Stimulated activated CD4-positive, alpha-beta T cell treated with anti-CD3 and anti-CD28 coated beads, Interleukin-4, amount 100 ng/mL, for 48 hours (primary cell): Measurements from ENCODE around the gene DCUN1D1.

Source experiments
- DNase-seq, 2 donors: peaks; one replicate each; pipeline ENCODE4 v3.0.0-alpha.2; 2020; ENCODE audit warnings: low read depth in 2 of 2

The DCUN1D1 gene

GRCh38 chr3:182972387-182972786 lies 8.0 kb downstream of the DCUN1D1 start:
- DNase-seq = no peak

DNA sequence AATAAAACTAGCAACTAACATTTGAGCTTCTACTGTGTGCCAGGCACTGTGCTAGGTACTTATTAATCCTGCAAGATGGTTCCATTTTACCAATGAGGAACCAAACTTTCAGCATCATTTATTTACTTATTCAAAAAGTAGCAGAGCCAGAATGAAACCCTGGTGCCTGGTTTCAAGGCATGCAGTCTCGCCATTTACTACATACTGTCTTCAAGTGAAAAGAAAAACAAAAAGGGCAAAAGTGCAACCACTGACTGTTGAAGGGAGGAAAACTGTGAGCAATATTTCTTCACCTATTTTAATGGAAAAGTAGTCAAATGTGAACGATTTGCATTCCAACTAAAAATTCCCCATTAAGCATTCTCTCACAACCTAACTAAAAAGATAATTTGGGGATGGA lies 8.7 kb downstream of the DCUN1D1 start:
- no peak for DNase-seq

- DNase-seq = no peak
Measured at GRCh38 chr3:182970811-182971418, 9.4 kb downstream of the DCUN1D1 start.

GRCh38 chr3:182969853-182970252 lies 10.5 kb downstream of the DCUN1D1 start:
- DNase-seq = no peak

DNA sequence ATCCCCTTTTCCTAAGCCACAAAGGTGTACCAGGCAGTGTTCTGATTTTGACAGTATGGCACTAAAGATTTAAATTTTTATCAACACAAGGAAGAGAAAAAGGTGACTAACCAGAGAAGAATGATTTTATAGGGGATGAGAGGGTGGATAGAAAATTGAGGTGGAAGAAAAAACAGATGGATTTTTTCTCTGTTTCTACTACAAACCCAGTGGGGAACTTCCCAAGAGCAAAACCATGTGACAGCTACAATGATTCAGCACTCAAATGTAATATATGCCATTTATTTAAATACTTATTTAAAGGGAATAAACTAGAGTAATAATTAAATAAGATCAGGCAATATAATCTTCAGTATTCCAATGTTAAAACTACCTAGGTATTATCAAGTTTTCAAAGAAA lies 11.1 kb downstream of the DCUN1D1 start:
- no peak for DNase-seq

DNA sequence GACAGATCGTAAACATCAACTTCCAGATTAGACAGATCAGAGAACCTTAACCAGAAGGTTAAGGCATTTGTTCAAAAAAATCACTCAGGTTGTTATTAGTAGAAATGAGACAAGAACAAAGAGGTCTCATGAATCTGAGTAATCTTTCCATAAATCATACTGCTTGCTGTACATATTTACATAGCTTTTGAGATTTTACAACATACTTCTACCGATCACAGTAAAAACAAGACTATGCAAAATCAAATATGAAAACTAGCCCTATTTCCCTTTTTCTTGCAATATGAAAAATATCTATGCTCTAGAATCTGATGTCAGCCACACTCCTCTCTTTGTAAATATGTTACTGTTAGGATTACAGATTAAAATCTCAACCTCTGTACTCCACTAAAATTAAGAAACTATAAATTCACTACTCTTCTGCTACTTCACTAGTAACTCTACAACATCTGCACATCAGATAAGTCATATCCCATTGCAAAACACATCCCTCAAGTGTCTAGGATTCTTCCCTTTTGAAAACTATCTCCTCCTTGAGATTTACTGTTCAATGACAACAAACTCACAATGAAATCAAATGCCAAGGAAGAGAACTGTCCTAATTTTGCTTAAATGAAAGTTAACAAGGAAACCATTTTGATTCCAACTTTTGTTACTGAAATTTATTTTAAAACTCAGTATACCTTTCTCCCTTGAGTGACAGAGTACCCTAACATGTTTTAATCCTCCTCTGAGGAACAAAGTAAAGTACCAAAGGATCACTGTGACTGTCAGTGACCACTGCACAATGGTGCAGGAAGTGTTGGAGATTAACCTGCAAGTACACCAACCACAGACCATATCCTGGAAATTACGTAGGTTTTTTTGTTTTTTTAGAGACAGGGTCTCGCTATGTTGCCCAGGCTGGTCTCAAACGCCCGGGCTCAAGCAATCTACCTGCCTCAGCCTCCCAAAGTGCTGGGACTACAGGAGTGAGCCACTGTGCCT lies 12.8 kb downstream of the DCUN1D1 start:
- no peak for DNase-seq

GRCh38 chr3:182965861-182966366 lies 14.4 kb downstream of the DCUN1D1 start:
- DNase-seq = no peak

GRCh38 chr3:182964179-182964578 lies 16.2 kb downstream of the DCUN1D1 start:
- DNase-seq = no peak

DNA sequence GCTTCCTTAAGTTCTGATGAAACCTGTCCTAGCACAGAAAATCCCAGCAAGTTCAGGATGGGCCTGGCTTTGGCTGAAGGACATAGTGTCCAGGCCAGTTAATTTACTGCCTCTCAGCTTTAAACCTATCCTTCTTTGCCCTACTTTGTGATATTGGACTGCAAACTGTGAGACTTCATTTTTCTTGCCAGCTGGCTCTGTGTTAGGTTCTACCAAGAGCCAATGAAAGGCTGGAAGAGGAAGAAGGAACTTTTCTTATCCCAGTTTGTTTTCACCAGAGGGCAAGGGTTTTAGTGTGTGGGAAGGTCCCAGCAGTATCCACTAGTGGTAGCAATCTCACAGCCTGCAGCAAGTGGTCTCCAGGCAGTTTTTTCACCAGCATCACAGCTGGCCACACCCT lies 18.2 kb downstream of the DCUN1D1 start:
- no peak for DNase-seq

GRCh38 chr3:182959474-182960350 lies 20.6 kb downstream of the DCUN1D1 start:
- DNase-seq = no peak

DNA sequence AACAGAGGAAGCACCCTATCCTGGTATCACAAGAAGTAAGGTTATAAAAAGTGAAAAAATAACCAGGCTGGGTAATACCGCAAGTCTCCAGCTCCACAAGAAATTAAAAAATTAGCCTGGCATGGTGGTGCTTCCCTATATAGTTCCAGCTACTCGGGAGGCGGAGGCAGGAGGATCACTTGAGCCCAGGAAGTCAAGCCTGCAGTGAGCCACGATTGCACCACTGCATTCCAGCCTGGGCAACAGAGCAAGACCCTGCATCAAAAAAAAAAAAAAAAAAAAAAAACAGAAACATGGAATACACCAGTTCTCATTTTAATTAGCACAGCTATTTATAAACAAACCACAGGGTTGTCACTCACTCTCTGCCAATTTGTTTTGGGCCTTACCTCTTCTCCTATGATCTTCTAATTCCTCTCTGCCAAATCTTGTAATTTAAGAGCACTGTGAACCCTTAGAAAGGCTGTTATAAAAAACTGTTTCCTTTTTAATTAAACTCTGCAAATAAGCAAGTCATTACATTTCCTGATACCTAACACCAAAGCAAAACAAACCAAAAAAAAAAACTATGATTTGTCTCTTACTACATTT lies 22.6 kb downstream of the DCUN1D1 start:
- no peak for DNase-seq

DNA sequence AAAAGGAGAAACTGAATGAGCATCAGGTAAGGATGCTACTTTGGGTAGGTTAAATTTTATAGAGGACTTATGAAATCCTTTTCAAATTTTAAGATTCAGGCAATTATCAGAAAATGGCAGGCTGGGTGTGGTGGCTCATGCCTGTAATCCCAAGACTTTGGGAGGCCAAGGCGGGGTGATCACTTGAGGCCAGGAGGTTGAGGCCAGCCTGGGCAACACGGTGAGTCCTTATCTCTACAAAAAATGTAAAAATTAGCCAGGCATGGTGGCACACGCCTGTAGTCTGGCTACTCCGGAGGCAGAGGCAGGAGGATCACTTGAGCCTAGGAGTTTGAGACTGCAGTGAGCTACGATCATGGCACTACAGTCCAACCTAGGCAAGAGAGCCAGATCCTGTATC lies 23.1 kb downstream of the DCUN1D1 start:
- DNase-seq = no peak

DNA sequence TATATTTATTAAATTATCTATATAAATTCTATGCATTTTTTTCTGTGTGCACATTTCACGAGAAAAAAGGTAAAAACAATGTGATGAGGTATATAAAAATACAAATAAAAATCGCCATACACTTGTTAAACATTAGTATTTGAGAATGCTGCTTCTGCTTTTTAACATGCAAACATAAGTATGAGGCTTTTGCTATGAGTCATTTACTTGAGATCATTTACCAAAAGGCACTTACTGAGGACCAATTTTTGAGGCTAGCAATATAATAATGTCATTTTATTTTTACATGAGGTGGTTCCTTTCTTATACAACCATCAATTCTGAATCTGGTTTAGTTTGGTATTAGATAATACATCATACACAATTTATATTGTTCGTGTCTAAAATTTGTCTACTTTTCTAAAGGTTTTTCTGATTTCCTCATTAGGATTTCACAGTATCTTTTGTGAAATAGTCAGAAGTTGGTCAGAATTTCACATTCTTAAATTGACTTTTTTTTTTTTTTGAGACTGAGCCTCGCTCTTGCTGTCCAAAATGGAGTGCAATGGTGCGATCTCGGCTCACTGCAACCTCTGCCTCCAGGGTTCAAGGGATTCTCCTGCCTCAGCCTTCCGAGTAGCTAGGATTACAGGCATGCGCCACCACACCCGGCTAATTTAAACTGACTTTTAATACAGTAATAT lies 25.6 kb downstream of the DCUN1D1 start:
- DNase-seq = no peak

GRCh38 chr3:182949688-182950087 lies 30.6 kb downstream of the DCUN1D1 start:
- DNase-seq = no peak

DNA sequence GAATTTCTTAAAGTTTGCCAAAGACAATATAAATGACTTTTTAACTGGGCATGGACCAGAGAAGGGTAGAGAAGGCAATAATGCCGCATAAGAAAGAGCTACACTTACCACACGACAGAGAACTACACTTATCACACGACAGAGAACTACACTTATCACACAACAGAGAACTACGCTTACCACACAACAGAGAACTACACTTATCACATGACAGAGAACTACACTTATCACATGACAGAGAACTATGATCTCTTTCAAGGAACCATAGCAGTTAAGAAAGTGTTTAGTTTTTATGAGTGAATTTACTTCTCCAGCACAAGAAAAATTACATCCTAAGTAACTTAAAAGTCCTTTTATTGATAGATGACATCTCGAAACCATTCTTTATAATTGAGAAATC lies 32.0 kb downstream of the DCUN1D1 start:
- no peak for DNase-seq

GRCh38 chr3:182947888-182948287 lies 32.5 kb downstream of the DCUN1D1 start:
- no peak for DNase-seq

GRCh38 chr3:182941719-182942118 lies 38.6 kb downstream of the DCUN1D1 start:
- DNase-seq = no peak

GRCh38 chr3:182940266-182940808 lies 40.0 kb downstream of the DCUN1D1 start:
- DNase-seq = no peak

DNA sequence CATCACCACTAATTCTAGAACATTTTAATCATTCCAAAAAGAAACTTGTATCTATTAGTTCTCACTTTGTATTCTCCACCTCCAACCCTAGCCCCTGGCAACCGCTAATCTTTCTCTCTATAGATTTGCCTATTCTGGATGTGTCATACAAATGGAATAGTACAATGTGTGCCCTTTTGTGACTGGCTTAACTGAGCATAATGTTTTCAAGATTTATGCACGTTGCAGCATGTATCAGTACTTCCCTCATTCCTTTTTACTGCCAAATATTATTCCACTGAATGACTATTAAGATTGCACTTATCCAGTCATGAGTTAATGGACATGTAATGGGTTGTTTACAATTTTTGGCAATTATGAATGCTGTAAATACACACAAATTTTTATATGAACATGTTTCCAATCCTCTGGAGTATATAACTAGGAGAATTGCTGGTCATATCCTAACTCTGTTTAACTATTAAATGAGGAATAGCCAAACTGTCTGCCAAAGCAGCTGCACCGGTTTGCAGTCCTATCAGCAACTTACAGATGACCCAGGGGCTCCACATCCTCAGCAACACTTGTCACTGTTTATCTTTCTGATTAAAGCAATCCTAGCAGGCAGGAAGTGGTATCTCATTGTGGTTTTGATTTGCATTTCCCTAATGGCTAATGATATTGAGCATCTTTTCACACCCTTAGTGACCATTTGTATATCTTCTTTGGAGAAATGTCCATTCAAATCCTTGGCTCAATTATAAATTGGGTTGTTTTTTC lies 42.9 kb downstream of the DCUN1D1 start:
- DNase-seq = no peak

DNA sequence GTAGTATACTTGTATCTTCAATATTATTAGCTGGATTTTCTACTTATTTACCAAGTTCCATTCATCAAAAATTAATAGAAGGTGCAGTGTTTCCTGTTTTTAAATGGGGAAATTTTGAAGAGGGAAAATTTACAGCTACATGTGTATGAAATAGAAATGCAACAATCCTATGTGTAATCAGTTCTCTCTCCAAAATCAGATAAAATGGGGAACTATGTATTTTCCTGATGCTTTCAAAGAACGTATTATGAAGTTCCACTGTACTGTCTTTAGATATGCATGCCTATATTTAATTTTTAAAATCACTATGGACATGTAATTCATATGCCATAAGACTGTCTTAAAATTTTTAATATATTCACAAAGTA lies 43.4 kb downstream of the DCUN1D1 start:
- DNase-seq = no peak
